Fibroblast of lung (primary cell): ENCODE measurements around the gene STON1. TPM values are rescaled to one million over a fixed set of nuclear protein-coding genes. Genes with fewer than 3 reads are reported as not detected.

Experiments
- DNase-seq, 2 donors: peaks; one replicate each; pipeline versions ENCODE4 v3.0.0 to v3.0.0-alpha.2; 2010; ENCODE audit warnings: low read depth in 2 of 2
- H2AFZ ChIP-seq: 2 replicates; pipeline ENCODE4 v1.5.1; 2012; ENCODE audit warnings: low read length, control low read depth, inconsistent platforms
- H3K27ac ChIP-seq: 2 replicates; pipeline ENCODE4 v1.5.1; 2011; ENCODE audit warnings: low read length, control low read depth; ENCODE audit not compliant: insufficient read depth
- H3K27me3 ChIP-seq: 2 replicates; pipeline ENCODE4 v1.5.1; 2011; ENCODE audit warnings: mild to moderate bottlenecking, low read length; ENCODE audit not compliant: control insufficient read depth, insufficient read depth
- H3K36me3 ChIP-seq: 2 replicates; pipeline ENCODE4 v1.5.1; 2011; ENCODE audit warnings: low read length; ENCODE audit not compliant: control insufficient read depth, insufficient read depth
- H3K4me1 ChIP-seq: 2 replicates; pipeline ENCODE4 v1.5.1; 2011; ENCODE audit warnings: low read length; ENCODE audit not compliant: control insufficient read depth, insufficient read depth; ENCODE audit errors: extremely low read depth
- H3K4me2 ChIP-seq: 2 replicates; pipeline ENCODE4 v1.5.1; 2011; ENCODE audit warnings: low read length, control low read depth; ENCODE audit not compliant: insufficient read depth; ENCODE audit errors: extremely low read depth
- H3K4me3 ChIP-seq, 4 experiments: fragments of 200-600 bp in 1 of 4; sonication (generic) in 1 of 4; replicated peaks in 1 of 4; 2 replicates each; pipeline ENCODE4 v1.5.1; 2011 to 2016; ENCODE audit warnings: low read length in 4 of 4, low read depth in 3 of 4, mild to moderate bottlenecking in 3 of 4, control low read depth in 2 of 4, inconsistent platforms in 1 of 4, mixed read lengths in 1 of 4; ENCODE audit not compliant: insufficient read depth in 1 of 4; ENCODE audit errors: control extremely low read depth in 1 of 4
- H3K79me2 ChIP-seq: 2 replicates; pipeline ENCODE4 v1.5.1; 2012; ENCODE audit warnings: mild to moderate bottlenecking, low read length, inconsistent platforms; ENCODE audit not compliant: control insufficient read depth, insufficient read depth
- H3K9ac ChIP-seq: 2 replicates; pipeline ENCODE4 v1.5.1; 2011; ENCODE audit warnings: mild to moderate bottlenecking, low read length, control low read depth; ENCODE audit not compliant: insufficient read depth
- H3K9me3 ChIP-seq: 2 replicates; pipeline ENCODE4 v1.5.1; 2012; ENCODE audit warnings: low read depth, low read length; ENCODE audit not compliant: control insufficient read depth, insufficient read depth
- H4K20me1 ChIP-seq: 2 replicates; pipeline ENCODE4 v1.5.1; 2011; ENCODE audit warnings: low read length; ENCODE audit not compliant: control insufficient read depth, insufficient read depth; ENCODE audit errors: extremely low read depth
- CTCF ChIP-seq, 2 donors: IDR thresholded peaks in 1 of 2; conservative IDR thresholded peaks in 1 of 2; 1 replicate in 1 of 2; 2 replicates in 1 of 2; pipeline ENCODE4 v1.5.1; 2011 to 2012; ENCODE audit warnings: low read length in 2 of 2, control low read depth in 1 of 2, inconsistent platforms in 1 of 2, low read depth in 1 of 2, mild to moderate bottlenecking in 1 of 2
- EZH2 ChIP-seq: IDR thresholded peaks from 2 replicates; pipeline ENCODE4 v1.5.1; 2012; ENCODE audit warnings: low read length, control low read depth, mild to moderate bottlenecking; ENCODE audit errors: missing control alignments
- polyA plus RNA-seq, 2 donors: library from polyadenylated mRNA; depleted of rRNA in 1 of 2; stranded (reverse) in 1 of 2; unstranded in 1 of 2; fragments of >200 nt; gene quantifications; 2 replicates each; pipeline ENCODE4 v1.2.1, GENCODE V29; 2011 to 2012; ENCODE audit warnings: missing spikeins in 1 of 2
- total RNA-seq: library from RNA; depleted of rRNA; stranded (reverse); fragments of >200 nt; gene quantifications from 2 replicates; pipeline ENCODE4 v1.2.1, GENCODE V29; 2014

The STON1 gene
- total and polyA plus RNA-seq, 2 donors (not counting 1 experiment from before 2014, with no cell fraction given), result 11.3 to 16.7 TPM

DNA sequence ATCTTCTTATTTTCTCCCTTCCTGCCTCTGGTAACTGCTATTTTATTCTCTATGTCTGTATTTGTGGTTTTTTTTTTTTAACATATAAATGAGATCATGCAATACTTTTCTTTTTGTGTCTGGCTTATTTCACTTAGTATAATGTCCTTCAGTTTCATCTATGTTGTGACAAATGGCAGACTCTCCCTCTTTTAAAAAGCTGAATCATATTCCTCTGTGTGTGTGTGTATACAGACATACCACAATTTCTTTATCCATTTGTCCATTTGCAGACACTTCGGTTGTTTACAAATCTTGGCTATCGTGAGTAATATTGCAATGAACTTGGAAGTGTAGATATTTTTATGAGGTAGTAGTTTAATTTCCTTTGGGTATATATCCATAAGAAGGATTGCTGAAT, 94.7 kb downstream of the STON1 start:
- H3K9me3 ChIP-seq, result no peaks in the 10 kb centered on the region
- H3K4me2 ChIP-seq, result no peak overlapping the region
- no peaks in the 10 kb centered on the region for H3K36me3 ChIP-seq
- H3K4me1 ChIP-seq, result no peaks in the 10 kb centered on the region
- H3K27me3 ChIP-seq, result no peaks in the 10 kb centered on the region
- DNase-seq, result no peak
- H3K9ac ChIP-seq, result no peak overlapping the region
- H3K27ac ChIP-seq, result no peak overlapping the region
- no peak overlapping the region for H3K4me3 ChIP-seq
- no peaks in the 10 kb centered on the region for H3K79me2 ChIP-seq
- H2AFZ ChIP-seq, result no peak overlapping the region
- TF ChIP-seq EZH2 (no peak), CTCF (conservative IDR thresholded peaks at IDR 0.05 in 1 of 2, IDR thresholded peaks at IDR 0.05 in 1 of 2; ENCODE audit: low read depth in 1 of 2, low read length in 2 of 2) (no peak)
- H4K20me1 ChIP-seq, result no peaks in the 10 kb centered on the region

- Histone ChIP-seq H3K27me3 (no peaks in the 10 kb centered on the region), H3K4me3 (no peak overlapping the region), H3K4me1 (no peaks in the 10 kb centered on the region), H3K9ac (no peak overlapping the region), H3K27ac (no peak overlapping the region), H3K9me3 (no peaks in the 10 kb centered on the region), H3K79me2 (no peaks in the 10 kb centered on the region), H4K20me1 (no peaks in the 10 kb centered on the region), H2AFZ (no peak overlapping the region), H3K36me3 (no peaks in the 10 kb centered on the region), H3K4me2 (no peak overlapping the region)
- TF ChIP-seq EZH2, result no peak
- DNase-seq, result no peak
Observed at GRCh38 chr2:48626047-48626446, 96.1 kb downstream of the STON1 start.

GRCh38 chr2:48633143-48633542, 103.2 kb downstream of the STON1 start:
- no peak overlapping the region for H3K27ac ChIP-seq
- no peaks in the 10 kb centered on the region for H3K27me3 ChIP-seq
- no peaks in the 10 kb centered on the region for H3K36me3 ChIP-seq
- DNase-seq, result peak in 1 of 2 donors; percentile 48
- H4K20me1 ChIP-seq, result no peaks in the 10 kb centered on the region
- H3K4me3 ChIP-seq, result no peak overlapping the region
- no peaks in the 10 kb centered on the region for H3K79me2 ChIP-seq
- no peak overlapping the region for H3K4me2 ChIP-seq
- no peak overlapping the region for H3K9ac ChIP-seq
- no peaks in the 10 kb centered on the region for H3K9me3 ChIP-seq
- no peaks in the 10 kb centered on the region for H3K4me1 ChIP-seq
- TF ChIP-seq CTCF (conservative IDR thresholded peaks at IDR 0.05 in 1 of 2, IDR thresholded peaks at IDR 0.05 in 1 of 2; ENCODE audit: low read depth in 1 of 2, low read length in 2 of 2) (no peak), EZH2 (no peak)
- no peak overlapping the region for H2AFZ ChIP-seq
